Osteocyte (in vitro differentiated cells): ENCODE data around the gene SMOC2. TPM values are rescaled to one million over a fixed set of nuclear protein-coding genes. Genes with fewer than 3 reads are reported as not detected.

Source experiments
- DNase-seq: peaks from one replicate; pipeline ENCODE4 v3.0.0; 2021; ENCODE audit warnings: mixed read lengths; ENCODE audit not compliant: unreplicated experiment; ENCODE audit errors: extremely low spot score
- H3K27ac Mint-ChIP-seq: one replicate; pipeline ENCODE4 v1.8.0; 2021; ENCODE audit warnings: mild to moderate bottlenecking, mixed read lengths; ENCODE audit not compliant: unreplicated experiment
- H3K27me3 Mint-ChIP-seq: one replicate; pipeline ENCODE4 v1.8.0; 2021; ENCODE audit warnings: mixed read lengths; ENCODE audit not compliant: unreplicated experiment
- H3K36me3 Mint-ChIP-seq: one replicate; pipeline ENCODE4 v1.8.0; 2021; ENCODE audit warnings: mixed read lengths; ENCODE audit not compliant: unreplicated experiment
- H3K4me1 Mint-ChIP-seq: one replicate; pipeline ENCODE4 v1.8.0; 2021; ENCODE audit warnings: mixed read lengths; ENCODE audit not compliant: unreplicated experiment
- H3K4me3 Mint-ChIP-seq: one replicate; pipeline ENCODE4 v1.8.0; 2021; ENCODE audit warnings: mild to moderate bottlenecking, moderate library complexity, mixed read lengths; ENCODE audit not compliant: unreplicated experiment
- H3K9me3 Mint-ChIP-seq: one replicate; pipeline ENCODE4 v1.8.0; 2021; ENCODE audit warnings: mixed read lengths; ENCODE audit not compliant: unreplicated experiment
- CTCF ChIP-seq: fragments of 200-600 bp; sonication (generic); IDR thresholded peaks from 2 replicates; pipeline ENCODE4 v1.5.0; 2021; ENCODE audit warnings: antibody characterized with exemption, mild to moderate bottlenecking, moderate library complexity
- total RNA-seq: library from RNA; stranded (reverse); gene quantifications from 2 replicates; pipeline ENCODE4 v1.2.1, GENCODE V29; 2021

The SMOC2 gene
- total RNA-seq, 1 donor from 2014 or later: 11.6 TPM

GRCh38 chr6:168434505-168434904, 6.5 kb upstream of the SMOC2 start:
- DNase-seq: peak; percentile 30
- Mint-ChIP-seq H3K36me3 (no peaks in the 10 kb centered on the region), H3K9me3 (no peaks in the 10 kb centered on the region), H3K4me3 (no peak overlapping the region), H3K4me1 (peaks cover 18% of the 10 kb centered on the region), H3K27ac (no peak overlapping the region), H3K27me3 (peaks cover 26% of the 10 kb centered on the region)
- TF ChIP-seq CTCF: no peak

GRCh38 chr6:168437751-168438150, 3.2 kb upstream of the SMOC2 start:
- peaks cover 34% of the 10 kb centered on the region for H3K4me1 Mint-ChIP-seq
- TF ChIP-seq CTCF: no peak
- DNase-seq: peak; percentile 51
- no peaks in the 10 kb centered on the region for H3K36me3 Mint-ChIP-seq
- no peaks in the 10 kb centered on the region for H3K9me3 Mint-ChIP-seq
- H3K27me3 Mint-ChIP-seq: peaks cover 34% of the 10 kb centered on the region
- H3K4me3 Mint-ChIP-seq: no peak overlapping the region
- H3K27ac Mint-ChIP-seq: no peak overlapping the region

GRCh38 chr6:168438783-168439520, 2.0 kb upstream of the SMOC2 start:
- Mint-ChIP-seq H3K36me3 (no peaks in the 10 kb centered on the region), H3K27me3 (peaks cover 40% of the 10 kb centered on the region), H3K9me3 (no peaks in the 10 kb centered on the region), H3K4me3 (no peak overlapping the region), H3K4me1 (peaks cover 34% of the 10 kb centered on the region), H3K27ac (no peak overlapping the region)
- peak; percentile 2 for DNase-seq
- TF ChIP-seq CTCF: no peak

- no peak overlapping the region for H3K27ac Mint-ChIP-seq
- peaks cover 34% of the 10 kb centered on the region for H3K4me1 Mint-ChIP-seq
- no peaks in the 10 kb centered on the region for H3K9me3 Mint-ChIP-seq
- H3K4me3 Mint-ChIP-seq: peak overlapping the region; percentile 47
- peaks cover 50% of the 10 kb centered on the region for H3K27me3 Mint-ChIP-seq
- peaks cover 3% of the 10 kb centered on the region for H3K36me3 Mint-ChIP-seq
- peak; percentile 54 for DNase-seq
- no peak for TF ChIP-seq CTCF
Measured at GRCh38 chr6:168439794-168440450, 1.1 kb upstream of the SMOC2 start.
